HepG2 (cell line): Measurements from ENCODE around the gene BBS4. TPM values are rescaled to one million over a fixed set of nuclear protein-coding genes. Genes with fewer than 3 reads are reported as not detected.

Source experiments
- ATAC-seq: fragments of 200-7000 bp; cut with Tn5 transposase; 3 replicates; pipeline ENCODE4 v1.9.1; 2020; ENCODE audit warnings: mild to moderate bottlenecking, moderate library complexity
- BruUV-seq: library from RNA; stranded (reverse); fragments of 400-500 nt; replicated peaks from 2 replicates; lab custom pipeline; 2021; lab: Mats Ljungman, UMichigan
- CTCF ChIA-PET: fragments of 300-600 bp; formaldehyde crosslinking; extraction: SDS; loops from one replicate; lab custom pipeline; 2021; ENCODE audit warnings: low total read pairs, inconsistent platforms, low intra/inter-chr PET ratio; lab: Yijun Ruan, JAX
- POLR2A ChIA-PET: fragments of 350-600 bp; sonication (Branson Sonifier 250); formaldehyde crosslinking; loops from one replicate; lab custom pipeline; 2020; ENCODE audit warnings: antibody characterized with exemption, inconsistent platforms; lab: Yijun Ruan, JAX
- DNase-seq: peaks from one replicate; pipeline ENCODE4 v3.0.0-alpha.2; 2015; ENCODE audit warnings: low spot score
- FAIRE-seq: peaks from 3 replicates; lab custom pipeline; 2011; peaks lifted over from hg19 to GRCh38; lab: Jason Lieb, UNC
- H2AFZ ChIP-seq: one replicate; pipeline ENCODE4 v1.6.1; 2011; ENCODE audit warnings: low read length, inconsistent platforms
- H3K27ac ChIP-seq: fragments of 300-600 bp; 3 replicates; pipeline ENCODE4 v1.8.0; 2011; ENCODE audit warnings: mixed run types, mild to moderate bottlenecking, mixed read lengths, low read length, inconsistent platforms; ENCODE audit not compliant: insufficient read depth; ENCODE audit errors: extremely low read length
- H3K27me3 ChIP-seq, 2 experiments: fragments of 200-600 bp in 1 of 2; 2 replicates in 1 of 2; 3 replicates in 1 of 2; pipeline versions ENCODE4 v1.6.0 to v1.8.0; 2011; ENCODE audit warnings: low read length in 2 of 2, mild to moderate bottlenecking in 2 of 2, moderate library complexity in 2 of 2, inconsistent platforms in 1 of 2; ENCODE audit not compliant: insufficient read depth in 2 of 2, control insufficient read depth in 1 of 2
- H3K36me3 ChIP-seq, 2 experiments: fragments of 200-600 bp in 1 of 2; replicated peaks in 1 of 2; 2 replicates in 1 of 2; 3 replicates in 1 of 2; pipeline versions ENCODE4 v1.5.1 to v1.8.0; 2011; ENCODE audit warnings: low read length in 2 of 2, inconsistent platforms in 1 of 2; ENCODE audit not compliant: insufficient read depth in 2 of 2, control insufficient read depth in 1 of 2
- H3K4me1 ChIP-seq: 2 replicates; pipeline ENCODE4 v1.5.1; 2012; ENCODE audit warnings: low read length, inconsistent platforms; ENCODE audit not compliant: insufficient read depth
- H3K4me2 ChIP-seq: 2 replicates; pipeline ENCODE4 v1.6.0; 2011; ENCODE audit warnings: low read depth, low read length, inconsistent platforms
- H3K4me3 ChIP-seq, 3 experiments: fragments of 200-600 bp in 1 of 3; sonication (generic), shearing (Covaris generic) in 1 of 3; replicated peaks in 1 of 3; 2 replicates each; pipeline ENCODE4 v1.5.1; 2011 to 2016; ENCODE audit warnings: low read length in 3 of 3, inconsistent platforms in 2 of 3, low read depth in 2 of 3, mild to moderate bottlenecking in 2 of 3, control low read depth in 1 of 3, mixed read lengths in 1 of 3; ENCODE audit not compliant: insufficient read depth in 1 of 3
- H3K79me2 ChIP-seq: one replicate; pipeline ENCODE4 v1.6.1; 2011; ENCODE audit warnings: low read length, inconsistent platforms; ENCODE audit not compliant: insufficient read depth
- H3K9ac ChIP-seq: 2 replicates; pipeline ENCODE4 v1.6.0; 2011; ENCODE audit warnings: mild to moderate bottlenecking, low read depth, low read length, inconsistent platforms; ENCODE audit not compliant: insufficient read depth
- H3K9me3 ChIP-seq: 2 replicates; pipeline ENCODE4 v1.5.1; 2012; ENCODE audit warnings: mild to moderate bottlenecking, low read length
- H4K20me1 ChIP-seq: 2 replicates; pipeline ENCODE4 v1.6.0; 2011; ENCODE audit warnings: inconsistent platforms, mild to moderate bottlenecking, low read length, moderate library complexity; ENCODE audit not compliant: insufficient read depth
- FOXP1 ChIP-seq, 2 experiments: fragments of 450-650 bp in 1 of 2; IDR thresholded peaks; 2 replicates each; pipeline ENCODE4 v1.6.1; 2017 to 2018; ENCODE audit warnings: antibody characterized with exemption in 1 of 2
- MAFG ChIP-seq: sonication (generic); formaldehyde crosslinking; IDR thresholded peaks from 2 replicates; pipeline ENCODE4 v1.5.1; 2020; ENCODE audit warnings: mild to moderate bottlenecking, missing genetic modification reagents
- PCBP2 ChIP-seq: fragments of 200-400 bp; formaldehyde crosslinking; optimal IDR thresholded peaks from 2 replicates; pipeline ENCODE3; 2018; ENCODE audit warnings: low read length, low read depth; ENCODE audit not compliant: poor library complexity, severe bottlenecking
- PHB2 ChIP-seq: fragments of 450-650 bp; IDR thresholded peaks from 2 replicates; pipeline ENCODE4 v1.6.1; 2018; ENCODE audit not compliant: partially characterized antibody
- PRDM15 ChIP-seq: sonication (generic); formaldehyde crosslinking; IDR thresholded peaks from 2 replicates; pipeline ENCODE4 v1.4.0; 2020; ENCODE audit warnings: missing genetic modification reagents
- WGBS: methylation state at CpG from one replicate; pipeline ENCODE4 v1.1.6; 2017; ENCODE audit warnings: low lambda C conversion rate; 5-methylcytosine and 5-hydroxymethylcytosine counted together
- in situ Hi-C: cut with HindIII; loops from 2 replicates; pipeline ENCODE4 v1.10.0; 2017; ENCODE audit warnings: low pct_unique_long_range_greater_than_20kb; ENCODE audit not compliant: extremely low pct_ligation_motif_present
- intact Hi-C: fragments of 100-400 bp; cut with micrococcal nuclease; formaldehyde crosslinking; loops from one replicate; pipeline ENCODE4 v1.10.0; 2022; ENCODE audit not compliant: unreplicated experiment
- polyA plus RNA-seq, 8 experiments: library from polyadenylated mRNA; depleted of rRNA in 3 of 8; stranded (reverse) in 7 of 8; unstranded in 1 of 8; fragments of >200 nt; fragmentation: Illumina TruSeq in 4 of 8; extraction: Trizol in 4 of 8; gene quantifications; 2 replicates each; pipeline versions ENCODE4 v1.2.1 to v1.2.3, GENCODE V29; 2011 to 2016; ENCODE audit warnings: low read depth in 4 of 8, missing spikeins in 1 of 8, mixed read lengths in 1 of 8; ENCODE audit not compliant: insufficient read depth in 1 of 8
- total RNA-seq, 5 experiments: library from RNA; depleted of rRNA; stranded (reverse); fragments of >200 nt; fragmentation: Illumina TruSeq; extraction: Trizol; gene quantifications; 2 replicates each; pipeline ENCODE4 v1.2.3, GENCODE V29; 2016; ENCODE audit warnings: low read depth in 1 of 5
- TF ChIP-seq, protein P1 (sequence below): sonication (generic); formaldehyde crosslinking; IDR thresholded peaks from 2 replicates; pipeline ENCODE4 v1.5.0; 2020; ENCODE audit warnings: mild to moderate bottlenecking, missing genetic modification reagents
- TF ChIP-seq, protein P2 (sequence below): sonication (generic); formaldehyde crosslinking; IDR thresholded peaks from 2 replicates; pipeline ENCODE4 v1.4.0; 2020; ENCODE audit warnings: low read depth, mild to moderate bottlenecking, missing genetic modification reagents
- TF ChIP-seq, protein P3 (sequence below): sonication (generic); formaldehyde crosslinking; IDR thresholded peaks from 2 replicates; pipeline ENCODE4 v1.5.0; 2020; ENCODE audit warnings: mild to moderate bottlenecking, missing genetic modification reagents, borderline replicate concordance
- TF ChIP-seq, protein P4 (sequence below): sonication (generic); formaldehyde crosslinking; IDR thresholded peaks from 2 replicates; pipeline ENCODE4 v1.5.0; 2020; ENCODE audit warnings: missing genetic modification reagents, mild to moderate bottlenecking, borderline replicate concordance
- TF ChIP-seq, protein P5 (sequence below): sonication (generic); formaldehyde crosslinking; IDR thresholded peaks from 2 replicates; pipeline ENCODE4 v1.4.0; 2020; ENCODE audit warnings: mild to moderate bottlenecking, low read depth, missing genetic modification reagents

The BBS4 gene
- total and polyA plus RNA-seq, 2 of the 13 experiments (the other 11 are each of a cell fraction or from before 2014, with no cell fraction given): 16.0 to 21.3 TPM

GRCh38 chr15:72778796-72779195, 92.8 kb downstream of the BBS4 start:
- Histone ChIP-seq H3K27me3 (no peaks in the 10 kb centered on the region; a peak in 1 of 5 replicates), H2AFZ (no peak overlapping the region), H3K4me1 (peaks cover 18% of the 10 kb centered on the region), H3K36me3 (peaks cover 11 to 21% of the 10 kb centered on the region in 2 experiments; a peak in 4 of 5 replicates), H4K20me1 (no peaks in the 10 kb centered on the region; the same call in 1 of the 2 replicates), H3K4me3 (no peak overlapping the region), H3K9me3 (no peaks in the 10 kb centered on the region), H3K9ac (no peak overlapping the region), H3K79me2 (peaks cover 38% of the 10 kb centered on the region), H3K27ac (no peak overlapping the region), H3K4me2 (no peak overlapping the region)
- WGBS: 96% methylated on average over 6 of the region's 6 CpGs
- ChIA-PET CTCF (no interaction called here), POLR2A (no interaction called here)
- ATAC-seq (no peak), DNase-seq (no peak), FAIRE-seq (no peak)
- intact Hi-C loops: no loop called here
- BruUV-seq: no TSS peak
- in situ Hi-C loops: no loop called here
- TF ChIP-seq PRDM15 (CRISPR knock-in tag): no peak
- TF ChIP-seq, protein P1, sequence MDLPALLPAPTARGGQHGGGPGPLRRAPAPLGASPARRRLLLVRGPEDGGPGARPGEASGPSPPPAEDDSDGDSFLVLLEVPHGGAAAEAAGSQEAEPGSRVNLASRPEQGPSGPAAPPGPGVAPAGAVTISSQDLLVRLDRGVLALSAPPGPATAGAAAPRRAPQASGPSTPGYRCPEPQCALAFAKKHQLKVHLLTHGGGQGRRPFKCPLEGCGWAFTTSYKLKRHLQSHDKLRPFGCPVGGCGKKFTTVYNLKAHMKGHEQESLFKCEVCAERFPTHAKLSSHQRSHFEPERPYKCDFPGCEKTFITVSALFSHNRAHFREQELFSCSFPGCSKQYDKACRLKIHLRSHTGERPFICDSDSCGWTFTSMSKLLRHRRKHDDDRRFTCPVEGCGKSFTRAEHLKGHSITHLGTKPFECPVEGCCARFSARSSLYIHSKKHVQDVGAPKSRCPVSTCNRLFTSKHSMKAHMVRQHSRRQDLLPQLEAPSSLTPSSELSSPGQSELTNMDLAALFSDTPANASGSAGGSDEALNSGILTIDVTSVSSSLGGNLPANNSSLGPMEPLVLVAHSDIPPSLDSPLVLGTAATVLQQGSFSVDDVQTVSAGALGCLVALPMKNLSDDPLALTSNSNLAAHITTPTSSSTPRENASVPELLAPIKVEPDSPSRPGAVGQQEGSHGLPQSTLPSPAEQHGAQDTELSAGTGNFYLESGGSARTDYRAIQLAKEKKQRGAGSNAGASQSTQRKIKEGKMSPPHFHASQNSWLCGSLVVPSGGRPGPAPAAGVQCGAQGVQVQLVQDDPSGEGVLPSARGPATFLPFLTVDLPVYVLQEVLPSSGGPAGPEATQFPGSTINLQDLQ (CRISPR knock-in tag): no peak
- TF ChIP-seq FOXP1 (IDR thresholded peaks at IDR 0.05): no peak
- no peak for TF ChIP-seq FOXP1 (CRISPR knock-in tag; IDR thresholded peaks at IDR 0.05)
- TF ChIP-seq, protein P2, sequence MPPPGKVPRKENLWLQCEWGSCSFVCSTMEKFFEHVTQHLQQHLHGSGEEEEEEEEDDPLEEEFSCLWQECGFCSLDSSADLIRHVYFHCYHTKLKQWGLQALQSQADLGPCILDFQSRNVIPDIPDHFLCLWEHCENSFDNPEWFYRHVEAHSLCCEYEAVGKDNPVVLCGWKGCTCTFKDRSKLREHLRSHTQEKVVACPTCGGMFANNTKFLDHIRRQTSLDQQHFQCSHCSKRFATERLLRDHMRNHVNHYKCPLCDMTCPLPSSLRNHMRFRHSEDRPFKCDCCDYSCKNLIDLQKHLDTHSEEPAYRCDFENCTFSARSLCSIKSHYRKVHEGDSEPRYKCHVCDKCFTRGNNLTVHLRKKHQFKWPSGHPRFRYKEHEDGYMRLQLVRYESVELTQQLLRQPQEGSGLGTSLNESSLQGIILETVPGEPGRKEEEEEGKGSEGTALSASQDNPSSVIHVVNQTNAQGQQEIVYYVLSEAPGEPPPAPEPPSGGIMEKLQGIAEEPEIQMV (CRISPR knock-in tag): no peak
- TF ChIP-seq, protein P3, sequence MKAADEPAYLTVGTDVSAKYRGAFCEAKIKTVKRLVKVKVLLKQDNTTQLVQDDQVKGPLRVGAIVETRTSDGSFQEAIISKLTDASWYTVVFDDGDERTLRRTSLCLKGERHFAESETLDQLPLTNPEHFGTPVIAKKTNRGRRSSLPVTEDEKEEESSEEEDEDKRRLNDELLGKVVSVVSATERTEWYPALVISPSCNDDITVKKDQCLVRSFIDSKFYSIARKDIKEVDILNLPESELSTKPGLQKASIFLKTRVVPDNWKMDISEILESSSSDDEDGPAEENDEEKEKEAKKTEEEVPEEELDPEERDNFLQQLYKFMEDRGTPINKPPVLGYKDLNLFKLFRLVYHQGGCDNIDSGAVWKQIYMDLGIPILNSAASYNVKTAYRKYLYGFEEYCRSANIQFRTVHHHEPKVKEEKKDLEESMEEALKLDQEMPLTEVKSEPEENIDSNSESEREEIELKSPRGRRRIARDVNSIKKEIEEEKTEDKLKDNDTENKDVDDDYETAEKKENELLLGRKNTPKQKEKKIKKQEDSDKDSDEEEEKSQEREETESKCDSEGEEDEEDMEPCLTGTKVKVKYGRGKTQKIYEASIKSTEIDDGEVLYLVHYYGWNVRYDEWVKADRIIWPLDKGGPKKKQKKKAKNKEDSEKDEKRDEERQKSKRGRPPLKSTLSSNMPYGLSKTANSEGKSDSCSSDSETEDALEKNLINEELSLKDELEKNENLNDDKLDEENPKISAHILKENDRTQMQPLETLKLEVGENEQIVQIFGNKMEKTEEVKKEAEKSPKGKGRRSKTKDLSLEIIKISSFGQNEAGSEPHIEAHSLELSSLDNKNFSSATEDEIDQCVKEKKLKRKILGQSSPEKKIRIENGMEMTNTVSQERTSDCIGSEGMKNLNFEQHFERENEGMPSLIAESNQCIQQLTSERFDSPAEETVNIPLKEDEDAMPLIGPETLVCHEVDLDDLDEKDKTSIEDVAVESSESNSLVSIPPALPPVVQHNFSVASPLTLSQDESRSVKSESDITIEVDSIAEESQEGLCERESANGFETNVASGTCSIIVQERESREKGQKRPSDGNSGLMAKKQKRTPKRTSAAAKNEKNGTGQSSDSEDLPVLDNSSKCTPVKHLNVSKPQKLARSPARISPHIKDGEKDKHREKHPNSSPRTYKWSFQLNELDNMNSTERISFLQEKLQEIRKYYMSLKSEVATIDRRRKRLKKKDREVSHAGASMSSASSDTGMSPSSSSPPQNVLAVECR (CRISPR knock-in tag): no peak
- TF ChIP-seq, protein P4, sequence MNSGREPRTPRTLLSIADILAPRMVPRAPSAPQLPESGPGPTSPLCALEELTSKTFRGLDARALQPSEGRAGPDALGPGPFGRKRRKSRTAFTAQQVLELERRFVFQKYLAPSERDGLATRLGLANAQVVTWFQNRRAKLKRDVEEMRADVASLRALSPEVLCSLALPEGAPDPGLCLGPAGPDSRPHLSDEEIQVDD: no peak
- TF ChIP-seq, protein P5, sequence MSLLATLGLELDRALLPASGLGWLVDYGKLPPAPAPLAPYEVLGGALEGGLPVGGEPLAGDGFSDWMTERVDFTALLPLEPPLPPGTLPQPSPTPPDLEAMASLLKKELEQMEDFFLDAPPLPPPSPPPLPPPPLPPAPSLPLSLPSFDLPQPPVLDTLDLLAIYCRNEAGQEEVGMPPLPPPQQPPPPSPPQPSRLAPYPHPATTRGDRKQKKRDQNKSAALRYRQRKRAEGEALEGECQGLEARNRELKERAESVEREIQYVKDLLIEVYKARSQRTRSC (CRISPR knock-in tag): no peak
- TF ChIP-seq PHB2: no peak
- TF ChIP-seq MAFG (CRISPR knock-in tag): no peak
- no peak for TF ChIP-seq PCBP2
